Uterus (tissue), 4 donors: Measurements from ENCODE around the gene SMARCE1. TPM values are rescaled to one million over a fixed set of nuclear protein-coding genes. Genes with fewer than 3 reads are reported as not detected.

Source experiments
- DNase-seq, 2 donors: peaks; one replicate each; pipeline ENCODE4 v3.0.0-alpha.2; 2019 to 2020
- H3K27ac ChIP-seq, 2 donors: fragments of 200-600 bp; sonication (generic); 1 replicate in 1 of 2; 2 replicates in 1 of 2; pipeline ENCODE4 v1.5.1; 2016 to 2018
- H3K27me3 ChIP-seq, 2 donors: fragments of 200-600 bp; sonication (generic); one replicate each; pipeline ENCODE4 v1.5.1; 2018 to 2019; ENCODE audit warnings: control low read depth in 1 of 2
- H3K36me3 ChIP-seq, 2 donors: fragments of 200-600 bp; sonication (generic); one replicate each; pipeline ENCODE4 v1.5.1; 2019; ENCODE audit warnings: control low read depth in 1 of 2
- H3K4me1 ChIP-seq, 2 donors: fragments of 200-600 bp; sonication (generic); one replicate each; pipeline ENCODE4 v1.5.1; 2018 to 2019; ENCODE audit warnings: control low read depth in 1 of 2
- H3K4me3 ChIP-seq, 2 donors: fragments of 200-600 bp; sonication (generic); 1 replicate in 1 of 2; 2 replicates in 1 of 2; pipeline ENCODE4 v1.5.1; 2018 to 2019; ENCODE audit warnings: mild to moderate bottlenecking in 1 of 2
- H3K9me3 ChIP-seq, 2 donors: fragments of 200-600 bp; sonication (generic); one replicate each; pipeline ENCODE4 v1.5.1; 2019; ENCODE audit warnings: control low read depth in 1 of 2
- CTCF ChIP-seq, 4 experiments: fragments of 200-600 bp in 2 of 4; fragments of 450-650 bp in 2 of 4; sonication (generic) in 2 of 4; IDR thresholded peaks; one replicate each; pipeline ENCODE4 v1.5.1; 2016 to 2019; ENCODE audit warnings: antibody characterized with exemption in 4 of 4, mild to moderate bottlenecking in 2 of 4, moderate library complexity in 1 of 4
- POLR2A ChIP-seq, 2 donors: fragments of 450-650 bp; IDR thresholded peaks; one replicate each; pipeline ENCODE4 v1.6.1; 2016; ENCODE audit warnings: antibody characterized with exemption in 2 of 2, mild to moderate bottlenecking in 1 of 2, moderate library complexity in 1 of 2
- intact Hi-C: fragments of 100-400 bp; cut with DNase I; formaldehyde crosslinking; loops from one replicate; pipeline ENCODE4 v1.15.1; 2023; ENCODE audit warnings: low total_unique reads
- total RNA-seq, 4 donors: library from RNA; depleted of rRNA in 3 of 4; stranded (reverse); fragments of >200 nt in 3 of 4; gene quantifications; one replicate each; pipeline versions ENCODE4 v1.1.0 to v1.2.4, GENCODE V29; 2014 to 2023
- donor health status: DM: yes; HTN: yes; CAD: no.

SMARCE1 gene
- total RNA-seq, 4 donors from 2014 or later = 109 to 401 (median 159) TPM

GRCh38 chr17:40616592-40616991 lies 31.0 kb downstream of the SMARCE1 start:
- no peak for DNase-seq
- intact Hi-C loops = loop anchor here (5.0 kb wide), 1 partner anchor 176 kb away; no protein-coding TSS in a partner anchor
- no peaks in the 10 kb centered on the region for H3K9me3 ChIP-seq
- H3K36me3 ChIP-seq = no peaks in the 10 kb centered on the region
- H3K4me1 ChIP-seq = peaks cover 3 to 10% of the 10 kb centered on the region in 2 donors
- H3K27ac ChIP-seq = no peak overlapping the region
- no peak overlapping the region for H3K4me3 ChIP-seq
- no peak for TF ChIP-seq POLR2A (IDR thresholded peaks at IDR 0.05)
- TF ChIP-seq CTCF (IDR thresholded peaks at IDR 0.05) = no peak
- H3K27me3 ChIP-seq = no peaks in the 10 kb centered on the region

GRCh38 chr17:40615841-40616476 lies 31.7 kb downstream of the SMARCE1 start:
- DNase-seq = no peak
- Histone ChIP-seq H3K27ac (no peak overlapping the region), H3K36me3 (no peaks in the 10 kb centered on the region), H3K4me3 (no peak overlapping the region), H3K9me3 (no peaks in the 10 kb centered on the region), H3K4me1 (peaks cover 3 to 5% of the 10 kb centered on the region in 2 donors), H3K27me3 (no peaks in the 10 kb centered on the region)
- TF ChIP-seq CTCF (IDR thresholded peaks at IDR 0.05) = no peak
- no peak for TF ChIP-seq POLR2A (IDR thresholded peaks at IDR 0.05)
- intact Hi-C loops = loop anchor here (5.0 kb wide), 1 partner anchor 176 kb away; no protein-coding TSS in a partner anchor

DNA sequence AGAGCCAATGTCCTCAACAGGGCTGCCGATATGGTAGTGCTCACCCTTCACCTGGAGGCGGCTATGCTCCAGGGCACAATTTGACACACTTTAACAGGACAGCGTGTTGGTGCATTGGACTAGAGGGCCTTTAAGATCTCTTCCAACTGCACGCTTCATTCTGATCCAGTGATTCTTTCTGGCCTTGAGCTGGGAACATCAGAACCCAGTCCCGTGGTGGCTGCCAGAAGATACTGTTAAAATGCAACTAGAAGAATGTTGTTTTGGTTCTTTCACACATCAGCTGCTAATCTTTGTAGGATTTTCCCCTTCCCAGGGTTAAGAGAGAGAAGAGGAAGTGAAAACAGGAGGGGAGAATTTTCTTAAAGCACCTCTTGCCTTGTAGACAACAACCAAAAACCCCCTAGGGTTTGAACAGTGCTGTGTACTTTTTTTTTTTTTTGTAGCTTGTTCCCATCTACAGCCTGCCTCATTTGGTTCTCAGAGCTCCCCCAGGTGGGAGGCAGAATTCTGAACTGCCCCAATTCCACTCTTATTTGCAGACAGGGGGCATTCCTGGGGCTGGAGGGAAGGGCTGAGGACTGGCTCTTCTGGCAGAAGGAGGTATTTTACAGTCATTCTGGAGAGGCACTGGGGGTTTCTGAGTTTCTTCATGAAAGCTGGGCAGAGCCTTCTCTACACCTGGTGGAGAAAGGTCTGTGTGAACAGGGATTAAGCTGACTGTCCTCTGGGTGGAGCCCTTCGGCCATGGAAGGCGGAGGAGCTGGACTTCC lies 32.4 kb downstream of the SMARCE1 start:
- H3K27ac ChIP-seq = no peak overlapping the region
- H3K27me3 ChIP-seq = no peaks in the 10 kb centered on the region
- no peak overlapping the region for H3K4me3 ChIP-seq
- DNase-seq = peak; percentile 47 to 55
- TF ChIP-seq POLR2A (IDR thresholded peaks at IDR 0.05) = no peak
- TF ChIP-seq CTCF (IDR thresholded peaks at IDR 0.05) = peak; percentile 26 to 59 (median 52)
- no peaks in the 10 kb centered on the region for H3K36me3 ChIP-seq
- H3K9me3 ChIP-seq = no peaks in the 10 kb centered on the region
- H3K4me1 ChIP-seq = no peaks in the 10 kb centered on the region
- intact Hi-C loops = loop anchor here (5.0 kb wide), 1 partner anchor 177 kb away; no protein-coding TSS in a partner anchor

DNA sequence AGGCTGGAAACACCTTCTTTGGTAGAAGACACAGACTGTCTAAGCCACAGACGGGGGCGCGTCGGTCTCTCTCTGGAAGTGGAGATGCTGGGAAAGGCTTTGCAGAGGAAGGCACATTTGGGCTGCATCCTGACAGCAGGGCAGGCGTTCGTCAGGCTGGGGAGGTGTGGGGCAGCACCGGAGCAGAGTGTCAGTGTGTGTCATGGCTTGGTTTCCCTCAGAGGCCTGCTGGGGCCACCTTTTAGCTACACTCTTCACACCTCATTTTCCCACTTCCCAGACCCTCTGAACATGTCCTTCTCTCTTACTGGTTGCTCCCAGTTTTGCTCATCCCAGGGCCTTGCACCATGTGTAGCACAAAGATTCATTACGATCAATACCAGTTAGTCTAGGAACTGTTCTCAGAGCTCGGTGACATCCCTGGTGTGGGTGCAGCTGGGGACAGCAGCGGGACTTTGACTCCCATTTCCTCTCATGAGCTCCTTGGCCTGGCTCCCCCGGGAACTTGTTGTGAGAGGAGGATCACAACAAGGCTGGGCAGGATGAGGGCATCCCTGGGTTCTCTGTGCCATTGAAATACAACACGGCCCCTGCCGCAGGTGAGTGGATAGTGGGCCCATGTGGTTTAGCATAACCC lies 33.1 kb downstream of the SMARCE1 start:
- no peak for DNase-seq
- TF ChIP-seq POLR2A (IDR thresholded peaks at IDR 0.05) = no peak
- TF ChIP-seq CTCF (IDR thresholded peaks at IDR 0.05) = no peak
- H3K9me3 ChIP-seq = no peaks in the 10 kb centered on the region
- no peaks in the 10 kb centered on the region for H3K27me3 ChIP-seq
- H3K27ac ChIP-seq = no peak overlapping the region
- H3K4me1 ChIP-seq = no peaks in the 10 kb centered on the region
- intact Hi-C loops = loop anchor here (5.0 kb wide), 1 partner anchor 178 kb away; no protein-coding TSS in a partner anchor
- H3K36me3 ChIP-seq = no peaks in the 10 kb centered on the region
- H3K4me3 ChIP-seq = no peak overlapping the region
